Prostate gland (tissue), 2 donors: ENCODE measurements around the gene MCM3AP.

ENCODE experiments used
- CTCF ChIP-seq, 4 experiments: fragments of 200-600 bp in 2 of 4; fragments of 450-650 bp in 2 of 4; sonication (generic) in 2 of 4; IDR thresholded peaks; 1 replicate in 3 of 4; 2 replicates in 1 of 4; pipeline ENCODE4 v1.5.1; 2016 to 2019; ENCODE audit warnings: antibody characterized with exemption in 4 of 4, mild to moderate bottlenecking in 2 of 4, moderate library complexity in 2 of 4
- POLR2A ChIP-seq: fragments of 450-650 bp; IDR thresholded peaks from one replicate; pipeline ENCODE4 v1.6.1; 2016; ENCODE audit warnings: antibody characterized with exemption, mild to moderate bottlenecking

GRCh38 chr21:46226920-46227599, 58.4 kb downstream of the MCM3AP start:
- TF ChIP-seq POLR2A (no peak), CTCF (IDR thresholded peaks at IDR 0.05) (no peak)
